HG03064 (cell line): ENCODE measurements around the gene RALGPS1.

Experiments
- ATAC-seq: cut with Tn5 transposase; IDR thresholded peaks from one replicate; pipeline ENCODE4 v1.9.1; 2021; ENCODE audit warnings: low read depth; ENCODE audit not compliant: unreplicated experiment

The RALGPS1 gene

DNA sequence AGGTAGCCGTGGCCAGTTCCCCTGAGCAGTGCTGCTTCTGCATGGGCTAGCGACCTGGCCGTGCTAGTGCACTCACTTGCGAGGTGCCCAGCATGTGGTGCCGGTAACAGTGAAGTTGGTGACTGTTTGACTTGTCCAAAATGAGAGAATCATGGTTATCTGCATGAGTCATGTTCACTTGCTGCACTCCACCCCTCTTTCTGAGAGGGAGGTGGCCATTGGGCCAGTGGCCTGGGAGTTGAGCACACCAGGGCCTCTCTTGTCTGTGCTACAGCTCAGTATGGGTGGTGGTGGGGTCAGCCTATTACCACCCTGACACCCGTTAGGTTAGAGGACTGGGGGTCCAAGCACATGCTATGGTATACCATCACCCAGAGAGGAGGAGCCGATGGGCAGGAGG is 294.6 kb downstream of the RALGPS1 start:
- no peak for ATAC-seq

DNA sequence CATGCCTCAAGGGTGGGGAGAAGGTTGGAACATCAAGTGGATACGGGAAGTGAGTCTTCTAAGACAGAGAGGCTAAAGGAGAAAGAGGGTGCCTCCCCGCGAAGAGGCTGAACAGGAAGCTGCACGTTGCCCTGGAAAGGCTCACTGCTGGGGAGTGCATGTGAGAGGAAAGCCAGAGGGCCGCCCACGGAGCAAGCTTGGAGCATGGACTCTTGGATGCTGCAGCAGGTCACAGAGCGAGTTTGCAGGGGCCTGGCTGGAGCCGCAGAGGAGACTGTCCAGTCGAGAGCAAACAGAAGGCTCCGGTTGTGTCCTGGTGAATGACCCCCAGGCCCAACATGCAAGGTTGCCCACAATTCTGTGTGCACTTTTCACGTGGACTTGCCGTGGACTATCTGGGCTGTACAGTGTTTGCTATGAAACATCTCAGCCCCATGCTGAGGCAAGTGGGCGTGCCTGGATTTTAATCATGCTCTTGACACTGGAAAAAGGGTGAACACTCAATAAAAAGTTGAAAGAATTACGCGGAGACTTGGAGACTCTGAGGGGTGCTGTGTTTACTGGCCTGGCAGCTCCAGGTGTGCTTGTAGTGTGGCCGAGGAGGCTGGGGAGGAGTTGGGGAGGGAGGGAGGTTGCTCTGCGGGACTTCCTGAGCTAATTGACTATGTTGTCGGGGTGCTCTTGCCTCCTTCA is 295.5 kb downstream of the RALGPS1 start:
- no peak for ATAC-seq

DNA sequence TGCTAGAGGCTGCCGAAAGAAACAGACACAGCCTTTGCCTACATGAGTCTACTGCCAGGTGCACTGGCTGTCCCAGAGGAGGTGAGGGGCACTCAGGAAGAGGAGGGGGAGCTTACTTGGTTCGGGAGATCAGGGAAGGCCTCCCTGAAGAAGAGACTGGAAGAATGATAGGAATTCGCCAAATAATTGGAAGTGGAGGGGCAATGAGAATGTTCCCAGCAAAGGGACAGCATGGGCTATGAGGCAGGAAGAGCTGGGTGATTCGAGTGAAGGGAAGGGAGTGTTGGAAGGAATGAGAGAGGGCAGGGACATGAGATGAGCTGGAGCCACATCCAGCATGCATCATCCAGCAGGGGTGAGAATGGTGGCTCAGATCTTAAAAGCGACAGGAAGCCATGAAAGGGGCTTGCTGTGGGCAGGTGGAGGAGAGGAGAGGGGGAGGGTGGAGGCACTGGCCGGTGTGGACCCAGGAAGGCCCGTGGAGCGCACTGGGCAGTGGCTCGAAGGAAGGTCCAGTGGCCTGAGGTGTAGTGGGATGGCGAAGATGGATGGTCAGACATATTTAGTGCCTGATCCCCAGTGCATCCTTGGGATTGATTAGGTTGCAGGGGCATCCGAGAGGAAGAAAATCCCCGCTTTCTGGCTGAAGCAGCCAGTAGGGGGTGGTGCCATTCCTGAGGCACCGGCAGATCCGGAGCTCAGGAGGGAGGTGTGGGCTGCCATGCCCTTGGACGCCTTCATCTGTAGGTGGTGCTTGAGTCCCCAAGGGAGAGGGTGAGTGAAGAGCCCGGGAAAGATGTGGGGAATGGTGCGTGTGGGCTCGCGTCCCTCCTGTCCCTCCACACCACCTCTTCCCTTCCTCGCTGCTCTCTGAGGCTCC is 296.5 kb downstream of the RALGPS1 start:
- ATAC-seq = no peak

DNA sequence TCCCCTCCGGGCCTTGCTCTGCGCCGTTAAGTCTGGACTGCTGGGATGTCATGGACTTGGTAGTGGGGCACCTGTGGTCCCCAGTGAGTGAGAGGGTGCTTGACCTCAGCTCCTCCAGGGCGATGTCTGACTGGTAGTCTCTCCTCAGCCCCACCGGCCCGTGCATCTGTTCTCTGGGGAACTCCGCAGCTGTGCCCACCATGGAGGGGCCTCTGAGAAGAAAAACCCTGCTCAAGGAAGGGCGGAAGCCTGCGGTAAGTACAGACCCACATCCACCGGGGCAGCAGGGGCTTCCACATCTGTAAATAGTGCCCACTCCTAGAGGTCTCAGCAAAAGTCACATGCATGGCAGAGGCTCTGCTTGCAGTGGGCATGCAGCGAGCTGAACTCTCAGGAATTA is 297.4 kb downstream of the RALGPS1 start:
- ATAC-seq = no peak

GRCh38 chr9:127212453-127212852 is 297.9 kb downstream of the RALGPS1 start:
- ATAC-seq = no peak

- ATAC-seq = no peak
Measured at GRCh38 chr9:127213859-127214258, 299.3 kb downstream of the RALGPS1 start.

DNA sequence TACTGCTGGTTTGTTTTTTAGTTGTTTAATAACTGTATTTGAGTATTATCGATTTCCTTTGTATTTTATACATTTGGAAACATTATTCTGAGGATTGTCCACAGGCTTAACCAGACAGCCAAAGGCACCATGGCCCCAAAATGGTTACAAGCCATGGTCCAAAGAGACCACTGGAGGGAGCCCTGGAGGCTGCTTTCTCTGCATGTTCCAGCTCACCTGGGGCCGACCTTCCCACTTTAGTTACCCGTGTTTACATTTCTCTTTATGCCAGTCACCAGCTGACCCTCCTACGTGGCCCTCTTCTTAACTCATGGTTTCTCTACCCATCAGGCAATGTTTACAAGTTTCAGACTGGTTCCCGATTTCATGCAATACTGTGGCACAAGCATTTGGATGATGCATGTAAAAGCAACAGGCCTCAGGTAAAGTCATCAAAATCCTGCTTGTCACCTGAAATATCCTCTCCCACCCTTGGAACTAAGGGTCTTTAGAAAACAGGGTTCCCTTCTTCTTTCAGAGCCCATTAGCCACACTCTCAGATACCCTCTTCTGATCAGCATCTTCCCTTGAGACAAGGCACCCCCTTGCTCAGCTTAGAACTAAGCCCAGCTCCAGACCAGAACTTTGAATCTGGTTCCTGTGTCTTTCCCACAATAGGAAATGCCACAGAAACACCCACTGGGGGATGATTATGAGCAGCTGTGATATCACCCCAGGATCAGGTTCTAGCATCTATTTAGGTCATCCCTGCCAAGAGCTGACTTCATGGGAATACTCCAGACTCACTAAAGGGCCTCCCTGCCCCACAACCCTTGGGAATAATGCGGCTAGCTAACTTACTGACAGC is 300.1 kb downstream of the RALGPS1 start:
- ATAC-seq = no peak

DNA sequence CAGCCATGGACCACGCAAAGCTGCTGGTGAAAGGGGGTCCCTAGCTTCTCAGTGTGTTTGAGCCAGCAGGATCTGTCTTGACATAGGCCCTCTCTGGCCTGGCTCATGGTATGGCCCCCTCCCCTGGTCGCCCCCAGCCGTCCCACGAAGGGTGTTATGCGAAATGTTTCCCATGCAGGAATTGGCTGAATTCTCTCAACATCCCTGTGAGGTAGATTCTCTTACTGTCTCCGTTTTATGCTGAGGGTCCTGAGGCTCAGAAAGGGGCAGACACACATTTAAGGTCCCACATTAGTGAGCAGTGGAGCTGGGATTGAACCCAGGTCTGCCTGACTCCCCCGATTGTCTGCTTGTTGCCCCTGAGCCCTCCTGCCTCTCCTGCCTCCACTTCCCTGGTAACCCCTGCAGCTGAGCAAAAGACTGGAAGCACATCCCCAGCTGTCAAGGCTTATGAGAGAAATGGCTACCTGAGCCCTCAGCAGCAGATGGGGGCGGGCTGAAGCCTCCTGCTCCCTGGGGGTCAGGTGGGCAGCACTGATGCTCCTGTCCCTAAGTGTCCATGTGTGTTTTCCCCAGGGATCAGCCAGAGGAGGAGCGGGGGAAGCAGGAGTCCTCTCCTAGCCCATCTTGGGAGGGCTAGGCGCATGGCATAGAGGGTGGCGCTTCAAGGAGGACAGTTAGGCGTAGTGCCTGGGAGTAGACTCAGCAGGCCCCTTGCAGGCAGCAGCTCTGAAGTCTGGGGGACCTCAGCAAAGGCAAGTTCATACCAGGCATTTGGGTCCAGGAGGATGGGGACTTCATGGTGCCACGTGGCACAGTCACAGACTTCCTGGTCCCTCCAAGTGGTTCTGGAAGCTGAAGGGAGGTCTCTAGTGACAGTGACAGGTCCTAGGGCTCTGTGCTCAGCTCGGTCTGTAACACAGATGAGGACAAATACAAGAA is 301.0 kb downstream of the RALGPS1 start:
- no peak for ATAC-seq

GRCh38 chr9:127216210-127216887 is 301.8 kb downstream of the RALGPS1 start:
- no peak for ATAC-seq

DNA sequence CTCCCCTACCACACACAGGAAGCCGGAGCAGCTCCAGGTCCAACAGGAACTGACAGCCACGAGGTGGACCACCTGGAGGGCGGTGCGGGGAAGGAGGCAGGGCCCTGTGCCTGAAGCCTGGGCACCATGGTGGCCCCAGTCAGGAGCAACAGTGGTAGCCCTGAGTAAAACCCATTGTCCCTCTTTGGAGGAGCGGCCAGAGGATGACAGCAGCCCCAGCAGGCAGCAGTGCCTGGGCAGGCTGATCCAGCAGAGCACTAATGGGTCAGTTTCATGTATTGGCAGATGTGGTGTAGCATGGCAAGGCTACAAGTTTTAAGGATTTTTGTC is 302.3 kb downstream of the RALGPS1 start:
- ATAC-seq = no peak

DNA sequence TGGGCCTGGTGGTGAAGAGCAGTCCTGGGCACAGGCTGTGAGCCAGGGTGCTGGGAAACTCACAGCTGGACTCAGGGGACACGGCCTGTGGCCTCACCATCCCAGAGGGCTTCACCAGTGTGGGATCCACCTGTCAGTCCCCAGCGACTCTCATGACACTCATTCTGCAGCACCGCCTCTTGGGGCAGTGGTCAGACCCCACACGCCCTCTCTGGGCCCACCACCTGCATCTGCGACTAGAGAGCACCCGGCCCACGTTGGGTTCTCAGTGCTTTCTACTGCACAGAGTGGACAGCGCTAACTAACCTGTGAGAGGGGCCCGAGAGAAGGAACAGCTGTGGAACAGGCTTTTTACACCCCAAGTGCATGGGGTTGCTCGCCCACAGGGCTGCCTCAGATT is 304.2 kb downstream of the RALGPS1 start:
- ATAC-seq = no peak

DNA sequence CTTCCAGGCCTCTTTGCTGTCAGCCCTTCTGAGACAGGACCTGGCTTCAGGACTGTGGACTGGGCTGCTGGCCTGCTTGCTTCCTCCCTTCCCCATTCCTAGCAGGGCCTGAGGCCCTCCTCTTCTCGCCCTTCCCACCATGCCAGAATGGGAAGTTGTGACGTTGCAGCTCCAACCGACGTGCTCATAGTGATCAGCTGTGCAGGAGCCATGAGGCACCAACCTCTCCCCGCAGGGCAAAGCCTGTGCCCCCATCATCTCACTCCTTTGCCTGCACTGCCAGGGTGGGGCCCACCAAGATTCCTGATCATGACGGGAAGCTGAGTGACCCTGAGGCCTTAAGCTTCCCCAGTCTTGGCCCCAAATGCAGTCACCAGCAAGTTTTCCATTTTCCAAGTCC is 304.9 kb downstream of the RALGPS1 start:
- ATAC-seq = no peak

- ATAC-seq = no peak
Measured at GRCh38 chr9:127221695-127222094, 307.1 kb downstream of the RALGPS1 start.

- no peak for ATAC-seq
Measured at GRCh38 chr9:127222388-127223095, 308.0 kb downstream of the RALGPS1 start.

DNA sequence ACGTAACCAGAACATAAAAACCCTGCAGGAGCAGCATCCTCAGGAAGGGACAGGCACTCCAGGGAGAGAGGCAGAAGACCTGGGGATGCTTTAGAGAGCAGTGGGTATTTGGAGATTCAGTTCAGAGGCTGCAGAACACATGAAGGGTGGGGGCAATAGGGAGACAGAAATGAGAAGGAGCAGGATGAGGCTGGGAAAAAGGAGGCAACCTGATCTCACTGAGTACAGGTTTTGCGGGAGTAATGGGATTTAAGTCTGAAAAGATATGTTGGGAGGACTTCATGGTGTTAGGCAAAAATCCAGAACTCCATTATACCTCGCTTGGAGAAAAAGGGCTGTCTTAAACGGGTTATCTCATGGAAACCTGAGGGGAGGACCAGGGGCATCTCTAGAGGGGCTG is 308.7 kb downstream of the RALGPS1 start:
- no peak for ATAC-seq

DNA sequence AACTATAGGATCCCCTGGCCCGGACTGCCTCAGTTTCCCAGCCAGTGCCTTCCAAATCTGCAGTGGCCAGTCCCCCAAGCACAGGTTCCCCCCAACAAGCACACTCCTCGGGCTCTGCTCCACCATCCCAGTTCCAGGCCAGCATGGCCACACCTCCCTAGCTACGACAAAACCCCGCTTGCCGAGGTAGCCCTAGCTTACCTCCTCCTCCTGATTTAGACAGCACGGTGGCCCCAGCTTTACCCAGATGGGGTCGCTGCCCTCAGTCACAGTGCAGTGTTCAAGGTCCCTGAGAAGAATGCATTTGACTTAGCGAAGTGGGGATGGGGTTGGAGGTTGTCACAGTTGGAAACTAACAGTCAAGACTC is 309.2 kb downstream of the RALGPS1 start:
- ATAC-seq = no peak

DNA sequence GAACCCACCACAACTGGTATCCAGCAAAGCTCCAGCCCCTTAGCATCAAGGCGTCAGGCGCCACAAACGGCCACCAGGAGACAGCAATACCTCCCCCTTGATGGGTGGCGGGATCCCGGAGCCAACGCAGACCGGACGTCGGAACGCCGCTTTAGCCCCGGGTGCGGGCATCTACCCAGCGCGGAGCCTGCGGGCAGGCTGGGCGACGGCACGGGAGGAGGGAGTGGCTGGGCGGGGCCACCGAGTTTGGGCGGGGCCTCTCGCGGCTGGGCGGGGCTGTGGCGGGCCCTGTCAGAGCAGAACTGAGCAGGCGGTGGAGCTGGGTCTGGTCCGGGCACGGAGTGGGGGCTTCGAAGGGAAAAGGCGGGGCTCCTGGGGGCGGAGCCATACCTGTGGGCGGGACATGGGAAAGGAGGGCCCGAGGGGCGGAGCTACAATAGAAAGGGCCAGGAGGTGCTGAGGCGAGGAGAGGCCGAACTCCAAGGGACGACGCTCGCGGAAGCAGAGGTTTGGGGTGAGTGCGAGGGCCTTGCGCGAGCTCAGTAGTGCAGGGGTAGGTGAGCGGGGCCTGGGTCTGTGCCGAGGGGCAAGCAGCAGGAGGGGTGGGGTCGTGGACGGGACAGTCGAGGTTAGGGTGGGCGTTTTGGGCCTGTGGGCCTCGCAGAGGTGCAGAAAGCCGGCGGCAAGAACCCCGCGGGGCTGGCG is 309.7 kb downstream of the RALGPS1 start:
- peak; percentile 39 for ATAC-seq
